ENCODE data around the gene CTDSP2.

- TF ChIP-seq, protein P1, sequence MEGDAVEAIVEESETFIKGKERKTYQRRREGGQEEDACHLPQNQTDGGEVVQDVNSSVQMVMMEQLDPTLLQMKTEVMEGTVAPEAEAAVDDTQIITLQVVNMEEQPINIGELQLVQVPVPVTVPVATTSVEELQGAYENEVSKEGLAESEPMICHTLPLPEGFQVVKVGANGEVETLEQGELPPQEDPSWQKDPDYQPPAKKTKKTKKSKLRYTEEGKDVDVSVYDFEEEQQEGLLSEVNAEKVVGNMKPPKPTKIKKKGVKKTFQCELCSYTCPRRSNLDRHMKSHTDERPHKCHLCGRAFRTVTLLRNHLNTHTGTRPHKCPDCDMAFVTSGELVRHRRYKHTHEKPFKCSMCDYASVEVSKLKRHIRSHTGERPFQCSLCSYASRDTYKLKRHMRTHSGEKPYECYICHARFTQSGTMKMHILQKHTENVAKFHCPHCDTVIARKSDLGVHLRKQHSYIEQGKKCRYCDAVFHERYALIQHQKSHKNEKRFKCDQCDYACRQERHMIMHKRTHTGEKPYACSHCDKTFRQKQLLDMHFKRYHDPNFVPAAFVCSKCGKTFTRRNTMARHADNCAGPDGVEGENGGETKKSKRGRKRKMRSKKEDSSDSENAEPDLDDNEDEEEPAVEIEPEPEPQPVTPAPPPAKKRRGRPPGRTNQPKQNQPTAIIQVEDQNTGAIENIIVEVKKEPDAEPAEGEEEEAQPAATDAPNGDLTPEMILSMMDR (IDR thresholded peaks at IDR 0.05; ENCODE audit: insufficient read depth, low read depth, low read length) = no peak
- TF ChIP-seq EZH2 (IDR thresholded peaks at IDR 0.05; ENCODE audit: insufficient read depth, low read length) = no peak
These were observed 63.1 kb downstream of the CTDSP2 start for GRCh38 chr12:57783466-57783801.
